SK-N-SH treated with all-trans-retinoic acid at 6 μM for 48 hours (cell line): ENCODE results near the gene PPARA.

ENCODE experiments used
- ATAC-seq: fragments of 200-7000 bp; cut with Tn5 transposase; 3 replicates; pipeline ENCODE4 v1.9.1; 2020; ENCODE audit warnings: mild to moderate bottlenecking, moderate library complexity
- ARNTL ChIP-seq: fragments of 450-650 bp; formaldehyde crosslinking; IDR thresholded peaks from 2 replicates; pipeline ENCODE4 v1.5.0; 2020; ENCODE audit warnings: low read depth, mild to moderate bottlenecking, moderate library complexity, borderline replicate concordance
- BACH2 ChIP-seq: fragments of 250-450 bp; sonication (Bioruptor Pico); IDR thresholded peaks from 2 replicates; pipeline ENCODE4 v1.9.0; 2021; ENCODE audit warnings: mild to moderate bottlenecking, borderline replicate concordance
- CREB5 ChIP-seq: fragments of 250-450 bp; sonication (Bioruptor Pico); IDR thresholded peaks from 2 replicates; pipeline ENCODE4 v1.5.1; 2020; ENCODE audit warnings: low read depth, mild to moderate bottlenecking, moderate library complexity
- CSDC2 ChIP-seq: fragments of 250-450 bp; sonication (Bioruptor Pico); IDR thresholded peaks from 2 replicates; pipeline ENCODE4 v1.5.0; 2020; ENCODE audit warnings: mild to moderate bottlenecking, moderate library complexity
- ESRRG ChIP-seq: fragments of 250-450 bp; sonication (Bioruptor Pico); IDR thresholded peaks from 2 replicates; pipeline ENCODE4 v1.6.1; 2021; ENCODE audit warnings: mild to moderate bottlenecking
- GLIS3 ChIP-seq: fragments of 250-450 bp; sonication (Bioruptor Pico); IDR thresholded peaks from 2 replicates; pipeline ENCODE4 v1.5.0; 2020; ENCODE audit warnings: mild to moderate bottlenecking, moderate library complexity
- ISL1 ChIP-seq: fragments of 250-450 bp; sonication (Bioruptor Pico); IDR thresholded peaks from 2 replicates; pipeline ENCODE4 v2.1.2; 2022; ENCODE audit warnings: mild to moderate bottlenecking, moderate library complexity
- OSR1 ChIP-seq: fragments of 250-450 bp; sonication (Bioruptor Pico); IDR thresholded peaks from 2 replicates; pipeline ENCODE4 v1.8.0; 2022; ENCODE audit warnings: moderate library complexity, mild to moderate bottlenecking, inconsistent platforms
- PATZ1 ChIP-seq: fragments of 250-450 bp; sonication (Bioruptor Pico); IDR thresholded peaks from 2 replicates; pipeline ENCODE4 v1.8.0; 2020; ENCODE audit warnings: mild to moderate bottlenecking, moderate library complexity, borderline replicate concordance
- POU6F1 ChIP-seq: fragments of 250-450 bp; sonication (Bioruptor Pico); IDR thresholded peaks from 2 replicates; pipeline ENCODE4 v1.8.0; 2021; ENCODE audit warnings: low read depth, mild to moderate bottlenecking, moderate library complexity, borderline replicate concordance
- PPARA ChIP-seq: fragments of 250-450 bp; sonication (Bioruptor Pico); IDR thresholded peaks from 2 replicates; pipeline ENCODE4 v1.5.0; 2020; ENCODE audit warnings: mild to moderate bottlenecking, borderline replicate concordance
- RARB ChIP-seq: fragments of 250-450 bp; sonication (Bioruptor Pico); IDR thresholded peaks from 2 replicates; pipeline ENCODE4 v1.8.0; 2021; ENCODE audit warnings: mild to moderate bottlenecking, moderate library complexity
- SNAI2 ChIP-seq: fragments of 250-450 bp; sonication (Bioruptor Pico); IDR thresholded peaks from 2 replicates; pipeline ENCODE4 v1.5.0; 2020; ENCODE audit warnings: mild to moderate bottlenecking, moderate library complexity
- TCF4 ChIP-seq: fragments of 250-450 bp; sonication (Bioruptor Pico); IDR thresholded peaks from 2 replicates; pipeline ENCODE4 v1.8.0; 2021; ENCODE audit warnings: mild to moderate bottlenecking, moderate library complexity, borderline replicate concordance
- TOX ChIP-seq: fragments of 250-450 bp; sonication (Bioruptor Pico); IDR thresholded peaks from 2 replicates; pipeline ENCODE4 v1.8.0; 2021; ENCODE audit warnings: mild to moderate bottlenecking, moderate library complexity, borderline replicate concordance
- ZC3H10 ChIP-seq: fragments of 250-450 bp; sonication (Bioruptor Pico); IDR thresholded peaks from 2 replicates; pipeline ENCODE4 v1.5.1; 2021; ENCODE audit warnings: mild to moderate bottlenecking, moderate library complexity
- ZFP3 ChIP-seq: fragments of 250-450 bp; sonication (Bioruptor Pico); IDR thresholded peaks from 2 replicates; pipeline ENCODE4 v1.5.0; 2020; ENCODE audit warnings: mild to moderate bottlenecking, moderate library complexity
- ZFP30 ChIP-seq: fragments of 450-650 bp; formaldehyde crosslinking; IDR thresholded peaks from 2 replicates; pipeline ENCODE4 v1.5.0; 2022; ENCODE audit warnings: mild to moderate bottlenecking, moderate library complexity
- ZNF565 ChIP-seq: fragments of 450-650 bp; formaldehyde crosslinking; conservative IDR thresholded peaks from 2 replicates; pipeline ENCODE4 v1.5.0; 2020; ENCODE audit warnings: low read depth, mild to moderate bottlenecking, moderate library complexity
- ZNF70 ChIP-seq: fragments of 450-650 bp; formaldehyde crosslinking; IDR thresholded peaks from 2 replicates; pipeline ENCODE4 v1.5.0; 2020; ENCODE audit warnings: mild to moderate bottlenecking, moderate library complexity
- ZNF8 ChIP-seq: fragments of 450-650 bp; formaldehyde crosslinking; IDR thresholded peaks from 2 replicates; pipeline ENCODE4 v1.5.0; 2020; ENCODE audit warnings: mild to moderate bottlenecking, moderate library complexity
- TF ChIP-seq, protein P1 (sequence below): fragments of 250-450 bp; sonication (Bioruptor Pico); IDR thresholded peaks from 2 replicates; pipeline ENCODE4 v1.5.0; 2020; ENCODE audit warnings: mild to moderate bottlenecking, moderate library complexity
- TF ChIP-seq, protein P2 (sequence below): fragments of 250-450 bp; sonication (Bioruptor Pico); IDR thresholded peaks from 2 replicates; pipeline ENCODE4 v1.5.1; 2021; ENCODE audit warnings: mild to moderate bottlenecking, moderate library complexity

PPARA gene

GRCh38 chr22:46240907-46241306 is 90.6 kb downstream of the PPARA start:
- TF ChIP-seq, protein P1, sequence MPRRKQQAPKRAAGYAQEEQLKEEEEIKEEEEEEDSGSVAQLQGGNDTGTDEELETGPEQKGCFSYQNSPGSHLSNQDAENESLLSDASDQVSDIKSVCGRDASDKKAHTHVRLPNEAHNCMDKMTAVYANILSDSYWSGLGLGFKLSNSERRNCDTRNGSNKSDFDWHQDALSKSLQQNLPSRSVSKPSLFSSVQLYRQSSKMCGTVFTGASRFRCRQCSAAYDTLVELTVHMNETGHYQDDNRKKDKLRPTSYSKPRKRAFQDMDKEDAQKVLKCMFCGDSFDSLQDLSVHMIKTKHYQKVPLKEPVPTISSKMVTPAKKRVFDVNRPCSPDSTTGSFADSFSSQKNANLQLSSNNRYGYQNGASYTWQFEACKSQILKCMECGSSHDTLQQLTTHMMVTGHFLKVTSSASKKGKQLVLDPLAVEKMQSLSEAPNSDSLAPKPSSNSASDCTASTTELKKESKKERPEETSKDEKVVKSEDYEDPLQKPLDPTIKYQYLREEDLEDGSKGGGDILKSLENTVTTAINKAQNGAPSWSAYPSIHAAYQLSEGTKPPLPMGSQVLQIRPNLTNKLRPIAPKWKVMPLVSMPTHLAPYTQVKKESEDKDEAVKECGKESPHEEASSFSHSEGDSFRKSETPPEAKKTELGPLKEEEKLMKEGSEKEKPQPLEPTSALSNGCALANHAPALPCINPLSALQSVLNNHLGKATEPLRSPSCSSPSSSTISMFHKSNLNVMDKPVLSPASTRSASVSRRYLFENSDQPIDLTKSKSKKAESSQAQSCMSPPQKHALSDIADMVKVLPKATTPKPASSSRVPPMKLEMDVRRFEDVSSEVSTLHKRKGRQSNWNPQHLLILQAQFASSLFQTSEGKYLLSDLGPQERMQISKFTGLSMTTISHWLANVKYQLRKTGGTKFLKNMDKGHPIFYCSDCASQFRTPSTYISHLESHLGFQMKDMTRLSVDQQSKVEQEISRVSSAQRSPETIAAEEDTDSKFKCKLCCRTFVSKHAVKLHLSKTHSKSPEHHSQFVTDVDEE (CRISPR knock-in tag) = peak; percentile 11; the same call in 1 of the 2 replicates
- no peak for TF ChIP-seq ESRRG (CRISPR knock-in tag)
- ATAC-seq = no peak

- no peak for TF ChIP-seq BACH2
- TF ChIP-seq, protein P2, sequence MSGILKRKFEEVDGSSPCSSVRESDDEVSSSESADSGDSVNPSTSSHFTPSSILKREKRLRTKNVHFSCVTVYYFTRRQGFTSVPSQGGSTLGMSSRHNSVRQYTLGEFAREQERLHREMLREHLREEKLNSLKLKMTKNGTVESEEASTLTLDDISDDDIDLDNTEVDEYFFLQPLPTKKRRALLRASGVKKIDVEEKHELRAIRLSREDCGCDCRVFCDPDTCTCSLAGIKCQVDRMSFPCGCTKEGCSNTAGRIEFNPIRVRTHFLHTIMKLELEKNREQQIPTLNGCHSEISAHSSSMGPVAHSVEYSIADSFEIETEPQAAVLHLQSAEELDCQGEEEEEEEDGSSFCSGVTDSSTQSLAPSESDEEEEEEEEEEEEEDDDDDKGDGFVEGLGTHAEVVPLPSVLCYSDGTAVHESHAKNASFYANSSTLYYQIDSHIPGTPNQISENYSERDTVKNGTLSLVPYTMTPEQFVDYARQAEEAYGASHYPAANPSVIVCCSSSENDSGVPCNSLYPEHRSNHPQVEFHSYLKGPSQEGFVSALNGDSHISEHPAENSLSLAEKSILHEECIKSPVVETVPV (CRISPR knock-in tag) = peak; percentile 39; the same call in 1 of the 2 replicates
- no peak for TF ChIP-seq ZFP3 (CRISPR knock-in tag)
- TF ChIP-seq CREB5 = no peak
- no peak for TF ChIP-seq TOX (CRISPR knock-in tag)
- no peak; the same call in 1 of the 2 replicates for TF ChIP-seq ZNF8 (CRISPR knock-in tag)
- no peak for TF ChIP-seq ESRRG (CRISPR knock-in tag)
- TF ChIP-seq OSR1 (CRISPR knock-in tag) = no peak
- TF ChIP-seq TCF4 (CRISPR knock-in tag) = peak; percentile 96
- TF ChIP-seq PPARA (CRISPR knock-in tag) = no peak
- TF ChIP-seq GLIS3 (CRISPR knock-in tag) = 0 out of 2 replicates have a peak, but pooled peaks have one; percentile 18
- TF ChIP-seq RARB (CRISPR knock-in tag) = no peak
- TF ChIP-seq, protein P1 (CRISPR knock-in tag) = peak; percentile 75
- no peak for TF ChIP-seq ZFP30 (CRISPR knock-in tag)
- TF ChIP-seq ISL1 (CRISPR knock-in tag) = peak; percentile 41; the same call in 1 of the 2 replicates
- no peak for TF ChIP-seq POU6F1 (CRISPR knock-in tag)
- TF ChIP-seq ZC3H10 (CRISPR knock-in tag) = no peak
- no peak for TF ChIP-seq ZNF565 (CRISPR knock-in tag)
- TF ChIP-seq ARNTL = no peak
- no peak for TF ChIP-seq CSDC2 (CRISPR knock-in tag)
- TF ChIP-seq PATZ1 (CRISPR knock-in tag) = no peak
- TF ChIP-seq SNAI2 (CRISPR knock-in tag) = no peak; the same call in 1 of the 2 replicates
- TF ChIP-seq ZNF70 (CRISPR knock-in tag) = no peak
- TF ChIP-seq, all 23 proteins: peak for 5
These were observed 91.2 kb downstream of the PPARA start for GRCh38 chr22:46241396-46242007.

More at GRCh38 chr22:46241396-46242007, 91.2 kb downstream of the PPARA start:
- ATAC-seq = no peak; the same call in 2 of the 3 replicates
